Measurements from ENCODE around the gene PLXNA3.

Gene PLXNA3

GRCh38 chrX:154462396-154462795, 4.3 kb downstream of the PLXNA3 start:
- DNase-seq: no peak

- no peak for DNase-seq
Observed at GRCh38 chrX:154463611-154464220, 5.6 kb downstream of the PLXNA3 start.

GRCh38 chrX:154464806-154465365, 6.8 kb downstream of the PLXNA3 start:
- no peak for DNase-seq

GRCh38 chrX:154465601-154466000, 7.5 kb downstream of the PLXNA3 start:
- DNase-seq: no peak

GRCh38 chrX:154466036-154466435, 8.0 kb downstream of the PLXNA3 start:
- no peak for DNase-seq

- DNase-seq: no peak
Observed at GRCh38 chrX:154466907-154467306, 8.8 kb downstream of the PLXNA3 start.

- DNase-seq: no peak
Observed at GRCh38 chrX:154467556-154467955, 9.5 kb downstream of the PLXNA3 start.

GRCh38 chrX:154468217-154468616, 10.1 kb downstream of the PLXNA3 start:
- no peak for DNase-seq

GRCh38 chrX:154469114-154469513, 11.0 kb downstream of the PLXNA3 start:
- no peak for DNase-seq

GRCh38 chrX:154469880-154470279, 11.8 kb downstream of the PLXNA3 start:
- DNase-seq: no peak

GRCh38 chrX:154470434-154470833, 12.4 kb downstream of the PLXNA3 start:
- DNase-seq: no peak

GRCh38 chrX:154470914-154471568, 13.0 kb downstream of the PLXNA3 start:
- no peak for DNase-seq

- no peak for DNase-seq
Observed at GRCh38 chrX:154471839-154472684, 14.0 kb downstream of the PLXNA3 start.

GRCh38 chrX:154472685-154473632, 14.9 kb downstream of the PLXNA3 start:
- DNase-seq: no peak

- no peak for DNase-seq
Observed at GRCh38 chrX:154473683-154474082, 15.6 kb downstream of the PLXNA3 start.

GRCh38 chrX:154476821-154477220, 18.7 kb downstream of the PLXNA3 start:
- no peak for DNase-seq

- no peak for DNase-seq
Observed at GRCh38 chrX:154477891-154478477, 19.9 kb downstream of the PLXNA3 start.

- DNase-seq: peak; percentile 91
Observed at GRCh38 chrX:154478728-154479622, 20.9 kb downstream of the PLXNA3 start, which contains the start of gene LAGE3. Gene LAGE3, minus strand, starts transcription at chrX:154479281. Its CDS starts 366 bp downstream, at chrX:154478915.

GRCh38 chrX:154481195-154481594, 23.1 kb downstream of the PLXNA3 start:
- DNase-seq: no peak

GRCh38 chrX:154481911-154482601, 24.0 kb downstream of the PLXNA3 start:
- no peak for DNase-seq

All from inflammatory macrophage treated with lipopolysaccharide for 4 hours (primary cell).